Measurements from ENCODE around the gene RASGEF1B.

- TF ChIP-seq CTCF (IDR thresholded peaks at IDR 0.05), result no peak
- TF ChIP-seq USF2 (CRISPR knock-in tag; IDR thresholded peaks at IDR 0.05), result no peak
- no peak for TF ChIP-seq ATF6 (CRISPR knock-in tag; IDR thresholded peaks at IDR 0.05)
- no peak for TF ChIP-seq ZNF671 (CRISPR knock-in tag; IDR thresholded peaks at IDR 0.05)
Observed at GRCh38 chr4:81471588-81472280, at the start of gene RASGEF1B.

All from WTC11 (cell line).